GM12892 (cell line): ENCODE results near the gene FST.

ENCODE experiments used
- POLR2A ChIP-seq: IDR thresholded peaks from 2 replicates; pipeline ENCODE4 v1.6.1; 2011; ENCODE audit warnings: low read depth, low read length, control low read depth
- POLR2AphosphoS5 ChIP-seq: IDR thresholded peaks from 2 replicates; pipeline ENCODE4 v1.6.1; 2011; ENCODE audit warnings: low read depth, low read length, control low read depth
- TAF1 ChIP-seq: IDR thresholded peaks from 2 replicates; pipeline ENCODE4 v1.6.1; 2011; ENCODE audit warnings: low read depth, mild to moderate bottlenecking, control low read depth, low read length, borderline replicate concordance

- TF ChIP-seq POLR2A (no peak), TAF1 (no peak), POLR2AphosphoS5 (no peak)
Measured at GRCh38 chr5:53438486-53439472, 41.6 kb upstream of the FST start.
